ENCODE results near the gene CACYBP.
"Not testable (repeated sequence)": the region's sequence is repeated elsewhere in the genome, so short reads cannot be mapped to it uniquely, and the experiment has no call there.

CACYBP gene

GRCh38 chr1:175015243-175015642 lies 15.5 kb downstream of the CACYBP start:
- no peak for DNase-seq

- DNase-seq = no peak
Observed at GRCh38 chr1:175019524-175019923, 19.8 kb downstream of the CACYBP start.

- DNase-seq = peak; percentile 91
Observed at GRCh38 chr1:175023043-175023921, 23.5 kb downstream of the CACYBP start, which contains the start of gene MRPS14. TSS of gene MRPS14 (minus strand) at chr1:175023425. CDS start at chr1:175023408, 17 bp downstream.

DNA sequence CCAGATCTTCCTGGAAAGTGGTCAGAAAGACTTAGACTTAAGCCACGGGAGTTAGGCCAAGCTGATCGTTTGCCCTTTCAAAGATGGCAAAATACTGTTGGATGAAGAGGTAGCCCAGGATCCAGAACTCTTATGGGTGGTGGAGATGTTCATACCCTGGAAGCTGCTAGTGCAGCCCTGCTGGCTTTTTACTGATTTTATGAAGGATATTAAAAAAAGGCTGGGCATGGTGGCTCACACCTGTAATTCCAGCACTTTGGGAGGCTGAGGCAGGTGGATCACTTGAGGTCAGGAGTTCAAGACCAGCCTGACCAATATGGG lies 24.1 kb downstream of the CACYBP start:
- not testable (repeated sequence) for DNase-seq

GRCh38 chr1:175024773-175025172 lies 25.0 kb downstream of the CACYBP start:
- no peak for DNase-seq

GRCh38 chr1:175033953-175034352 lies 34.2 kb downstream of the CACYBP start:
- no peak for DNase-seq

DNA sequence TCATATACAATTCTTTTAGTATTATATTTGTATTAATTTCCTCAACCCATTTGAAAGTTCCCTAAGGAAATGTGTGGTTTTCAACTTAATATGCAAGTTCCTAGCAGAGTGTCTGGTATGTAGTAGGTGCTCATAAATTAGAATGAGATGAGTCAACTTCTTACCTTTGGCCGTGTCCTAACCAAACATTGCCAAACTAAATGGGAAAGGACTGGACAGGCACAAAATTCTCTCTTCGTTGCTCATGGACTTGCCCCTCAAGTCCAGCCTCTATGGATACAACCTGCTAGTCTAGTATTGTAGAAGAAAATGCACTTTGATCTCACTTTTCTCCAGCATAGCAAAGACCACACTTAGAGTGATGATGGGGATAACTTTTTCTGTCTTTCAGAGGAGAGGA lies 35.0 kb downstream of the CACYBP start:
- no peak for DNase-seq

DNA sequence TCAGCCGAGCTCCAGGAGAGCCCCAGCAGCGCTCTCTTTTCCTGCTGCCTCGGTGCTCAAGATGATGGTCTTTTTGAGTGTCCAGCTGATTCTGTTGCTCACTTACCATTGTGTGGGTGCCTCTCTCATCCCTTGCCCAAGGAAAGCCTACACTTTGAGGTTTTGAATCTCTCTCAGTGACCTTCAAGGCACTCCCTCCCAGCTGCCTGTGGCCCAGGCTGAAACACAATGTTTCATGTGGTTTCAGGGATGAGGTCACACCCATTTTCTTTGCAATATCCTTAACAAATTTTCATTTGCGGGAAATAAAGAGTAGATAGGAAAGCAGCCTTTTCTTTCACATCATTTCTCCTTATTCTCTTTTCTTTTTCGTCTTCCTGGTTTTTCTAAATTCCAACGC lies 36.1 kb downstream of the CACYBP start:
- DNase-seq = no peak

DNA sequence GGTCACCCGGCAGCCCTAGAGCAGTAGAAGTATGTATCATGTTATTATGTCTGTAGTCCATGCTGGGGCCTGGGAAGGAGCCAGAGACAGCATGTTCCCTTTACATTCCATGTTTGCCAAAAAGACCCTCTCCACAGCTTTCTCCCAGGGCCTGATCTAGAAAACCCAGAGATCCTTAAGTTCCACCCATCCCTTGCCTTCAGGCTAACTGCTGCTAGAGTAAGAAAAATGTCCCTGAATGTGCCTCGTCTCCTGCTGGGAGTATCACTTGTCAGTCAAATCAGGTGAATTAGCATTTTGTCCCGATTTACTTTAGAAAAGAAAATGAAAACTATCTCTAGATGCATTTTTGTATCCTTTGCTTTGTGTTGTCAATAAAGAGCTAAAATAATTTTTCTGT lies 36.7 kb downstream of the CACYBP start:
- DNase-seq = no peak

- no peak for DNase-seq
Observed at GRCh38 chr1:175037416-175037815, 37.7 kb downstream of the CACYBP start.

DNA sequence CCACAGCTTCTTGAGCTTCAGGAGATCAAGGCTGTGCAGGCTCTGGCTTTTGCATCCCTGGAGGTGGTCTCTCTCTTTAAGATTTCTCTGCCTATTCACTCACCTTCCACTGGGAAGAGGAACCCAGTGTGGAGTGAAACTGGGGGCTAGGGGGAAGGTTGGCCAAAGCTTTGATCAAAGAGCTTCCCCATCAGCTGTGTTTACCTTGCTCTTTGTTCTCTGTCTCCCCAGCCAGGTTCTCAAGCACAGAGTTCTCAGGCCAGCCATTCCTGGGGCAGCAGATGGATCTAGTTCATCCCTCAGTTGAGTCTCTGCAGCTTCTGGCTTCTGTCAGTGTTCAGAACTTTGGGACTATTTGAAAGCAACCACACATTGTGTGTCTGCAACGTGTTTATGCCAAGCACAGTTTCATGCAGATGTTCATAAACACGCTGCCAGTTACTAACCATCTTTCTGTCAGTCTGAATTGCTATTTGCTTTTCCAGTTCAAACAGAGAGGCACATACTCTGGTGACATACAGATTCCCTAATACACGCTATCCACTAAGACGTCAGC lies 40.7 kb downstream of the CACYBP start:
- no peak for DNase-seq

DNA sequence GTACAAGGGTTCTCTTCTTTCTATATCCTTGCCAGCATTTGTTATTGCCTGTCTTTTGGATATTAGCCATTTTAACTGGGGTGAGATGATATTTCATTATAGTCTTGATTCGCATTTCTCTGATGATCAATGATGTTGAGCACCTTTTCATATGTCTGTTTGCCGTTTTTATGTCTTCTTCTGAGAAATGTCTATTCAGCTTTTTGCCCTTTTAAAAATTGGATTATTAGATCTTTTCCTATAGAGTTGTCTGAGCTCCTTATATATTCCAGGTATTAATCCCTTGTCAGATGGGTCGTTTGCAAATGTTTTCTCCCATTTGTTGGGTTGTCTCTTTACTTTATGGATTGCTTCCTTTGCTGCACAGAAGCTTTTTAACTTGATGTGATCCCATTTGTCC lies 42.9 kb downstream of the CACYBP start:
- no peak for DNase-seq

GRCh38 chr1:175043824-175044223 lies 44.1 kb downstream of the CACYBP start:
- DNase-seq = no peak

GRCh38 chr1:175044591-175044990 lies 44.8 kb downstream of the CACYBP start:
- DNase-seq = not testable (repeated sequence)

- DNase-seq = no peak
Observed at GRCh38 chr1:175045097-175045496, 45.4 kb downstream of the CACYBP start.

DNA sequence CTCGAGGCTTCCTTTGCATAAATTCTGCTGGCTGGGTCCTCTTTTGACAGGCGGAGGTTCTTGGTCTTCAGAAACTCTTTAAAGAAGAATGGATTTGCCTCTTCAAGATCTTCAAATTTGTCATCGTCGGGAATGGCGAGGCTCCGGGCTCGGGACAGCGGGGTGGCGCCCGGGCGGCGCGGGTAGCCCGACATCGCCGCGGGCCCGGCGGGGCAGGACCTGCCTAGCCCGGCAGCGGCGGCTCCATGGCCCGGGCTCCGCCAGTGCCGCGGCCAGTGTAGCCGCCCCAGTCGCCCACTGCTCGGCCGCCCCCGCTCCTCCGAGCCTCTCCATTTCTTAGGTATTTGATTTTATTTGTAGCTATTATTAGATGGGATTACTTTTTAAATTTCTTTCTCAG lies 45.8 kb downstream of the CACYBP start:
- no peak for DNase-seq

- DNase-seq = no peak
Observed at GRCh38 chr1:175050992-175051391, 51.2 kb downstream of the CACYBP start.

DNA sequence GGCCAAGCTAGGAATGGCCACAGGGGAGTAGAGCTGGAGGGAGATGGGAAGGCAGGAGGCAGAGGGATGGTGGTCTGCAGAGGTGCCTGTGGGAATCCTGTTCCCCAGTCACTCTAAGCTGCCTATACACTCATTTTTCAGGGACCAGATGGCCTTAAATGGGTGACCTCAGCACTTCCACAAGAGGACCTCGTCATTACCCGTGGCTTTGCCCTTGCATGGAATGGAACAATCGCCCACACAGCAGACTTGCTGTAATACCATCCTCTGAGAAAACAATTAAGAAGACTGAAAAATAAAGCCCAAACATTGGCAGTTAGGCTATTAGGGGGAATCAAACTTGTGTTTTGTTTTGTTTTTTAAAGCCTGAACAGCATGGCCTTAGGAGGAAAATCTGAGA lies 55.0 kb downstream of the CACYBP start:
- DNase-seq = no peak
